EH (cell line): ENCODE measurements around the gene CPE.
"Not testable (repeated sequence)": the region's sequence is repeated elsewhere in the genome, so short reads cannot be mapped to it uniquely, and the experiment has no call there.

ENCODE experiments used
- DNase-seq: peaks from one replicate; pipeline ENCODE4 v3.0.0-alpha.2; 2015; ENCODE audit warnings: low read depth

Gene CPE

DNA sequence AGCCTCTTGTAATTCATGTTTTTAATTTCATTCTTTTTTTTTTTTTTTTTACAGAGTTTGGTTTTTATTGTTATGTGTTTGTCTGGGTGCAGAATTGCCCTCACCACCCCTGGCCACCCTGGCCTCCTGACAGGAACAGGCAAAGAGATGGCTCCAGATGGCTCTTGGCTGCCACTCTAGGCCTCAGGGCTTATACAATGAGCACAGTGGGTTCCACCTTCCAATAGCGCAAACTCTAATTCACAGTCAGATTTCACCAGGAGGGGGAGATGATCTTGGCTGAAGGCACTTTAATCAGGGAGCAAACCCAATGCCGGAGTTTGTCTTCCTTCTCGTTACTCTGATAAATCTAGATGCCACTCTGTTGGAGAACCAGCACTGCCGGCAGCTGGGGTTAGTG lies 24.8 kb downstream of the CPE start:
- DNase-seq = no peak

GRCh38 chr4:165404080-165404479 lies 25.3 kb downstream of the CPE start:
- DNase-seq = no peak

DNA sequence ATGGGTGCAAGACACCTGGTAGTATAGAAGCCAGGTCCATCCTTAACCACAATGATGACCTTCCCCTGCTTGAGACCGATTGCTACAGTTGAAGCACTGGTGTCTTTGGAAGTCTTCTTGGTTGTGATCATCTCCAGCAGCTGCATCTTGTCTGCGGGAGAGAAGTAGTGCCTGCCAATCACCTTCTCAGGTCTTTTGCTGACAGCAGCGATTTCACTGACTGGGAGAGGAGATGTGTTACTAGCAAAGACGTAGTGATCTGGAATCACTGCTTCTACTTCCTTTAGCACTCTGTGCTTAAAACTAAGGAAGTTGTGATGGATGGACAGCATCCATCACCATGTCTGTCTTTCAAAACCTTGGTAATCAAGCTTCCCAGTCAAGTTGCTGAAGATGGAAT lies 25.9 kb downstream of the CPE start:
- DNase-seq = no peak

DNA sequence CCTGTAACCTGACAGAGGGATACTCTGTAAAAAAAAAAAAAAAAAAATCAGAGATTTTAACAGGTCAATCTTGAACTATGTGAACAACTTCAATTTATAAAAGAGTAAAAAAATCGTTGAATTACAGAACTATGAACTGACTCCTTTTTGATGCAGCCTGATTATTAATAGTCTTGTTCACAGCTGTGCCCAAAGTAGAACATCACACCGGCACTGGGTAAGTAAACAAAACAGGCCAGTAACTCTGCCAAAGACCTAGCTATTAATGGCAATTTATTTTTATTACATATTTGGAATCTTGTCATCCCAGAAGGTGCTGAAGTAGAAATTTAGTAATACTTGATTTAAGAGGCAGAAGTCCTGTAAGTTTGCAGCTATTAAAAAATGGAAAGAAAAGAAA lies 31.4 kb downstream of the CPE start:
- DNase-seq = no peak

DNA sequence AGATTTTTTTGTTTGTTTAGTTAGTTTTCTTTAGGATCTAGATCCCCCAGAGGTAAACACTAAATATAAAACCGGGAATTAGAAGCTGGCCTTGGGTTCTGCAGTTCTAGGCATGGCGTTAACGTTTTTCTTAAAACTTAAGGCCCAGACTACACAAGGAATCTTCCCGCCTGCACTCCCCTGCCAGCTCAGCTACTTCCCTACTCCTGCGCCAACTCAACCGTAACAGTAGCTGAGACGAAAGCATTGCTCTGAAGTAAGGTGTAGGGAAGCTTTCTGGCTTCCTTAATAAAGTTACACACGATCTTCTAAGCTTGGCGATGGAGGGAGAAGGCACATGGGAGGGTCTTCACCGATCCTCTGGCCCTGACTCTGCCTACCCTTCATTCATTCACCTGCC lies 37.1 kb downstream of the CPE start:
- no peak for DNase-seq

- no peak for DNase-seq
Observed at GRCh38 chr4:165418073-165418472, 39.3 kb downstream of the CPE start.

DNA sequence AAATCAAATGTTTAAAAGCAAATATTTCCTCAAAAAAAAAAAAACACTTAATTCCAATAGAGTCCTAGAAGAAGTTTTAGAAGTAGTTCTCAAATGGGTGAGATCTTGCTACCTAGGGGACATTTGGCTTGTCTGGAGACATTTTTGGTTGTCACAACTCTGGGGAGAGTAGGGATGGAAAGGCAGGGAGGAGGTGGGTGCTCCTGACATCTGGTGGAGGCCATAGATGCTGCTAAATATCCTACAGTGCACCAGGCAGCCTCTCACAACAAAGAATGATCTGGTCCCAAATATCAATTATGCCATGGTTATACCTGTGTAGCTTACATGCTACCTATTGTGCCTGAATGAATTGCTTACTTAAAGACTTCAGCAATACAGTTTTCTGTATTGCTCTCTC lies 46.8 kb downstream of the CPE start:
- peak; percentile 1 for DNase-seq

GRCh38 chr4:165426331-165426730 lies 47.5 kb downstream of the CPE start:
- no peak for DNase-seq

DNA sequence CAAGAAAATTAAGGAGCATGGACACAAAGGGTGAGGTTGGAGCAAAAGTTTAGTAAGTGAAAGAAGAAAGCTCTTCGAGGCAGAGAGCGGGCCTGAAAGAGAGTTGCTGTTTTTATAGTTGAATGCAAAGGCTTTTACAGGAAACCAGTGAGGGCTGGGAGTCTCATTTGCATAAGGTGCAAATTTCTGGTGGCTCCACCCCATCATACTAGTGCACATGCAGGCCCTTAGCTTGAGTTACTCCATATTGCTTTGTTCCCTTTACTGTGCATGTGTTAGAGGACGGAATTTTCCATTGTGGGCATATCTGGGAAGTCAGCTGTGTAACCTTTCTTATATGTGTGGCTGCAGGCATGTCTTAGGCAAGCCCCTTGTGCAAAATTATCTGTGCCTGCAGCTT lies 48.0 kb downstream of the CPE start:
- DNase-seq = no peak

GRCh38 chr4:165428957-165429356 lies 50.1 kb downstream of the CPE start:
- no peak for DNase-seq

DNA sequence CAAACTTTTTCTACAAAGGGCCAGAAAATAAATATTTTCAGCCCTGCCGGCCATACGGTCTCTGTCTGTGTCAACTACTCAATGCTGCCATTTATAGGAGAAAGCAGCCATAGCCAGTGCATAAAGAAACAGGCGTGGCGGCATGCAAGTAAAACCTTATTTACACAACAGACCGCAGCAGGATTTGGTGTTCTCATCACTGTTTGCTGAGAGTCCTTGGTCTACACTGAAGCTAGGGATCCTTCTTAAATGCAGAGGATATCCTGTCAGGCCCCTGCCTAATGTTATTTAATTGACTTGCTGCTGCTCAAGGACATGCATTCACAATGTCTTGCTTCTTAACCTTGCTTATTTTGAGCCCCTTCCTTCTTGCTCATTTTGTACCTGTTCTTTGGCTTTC lies 54.7 kb downstream of the CPE start:
- no peak for DNase-seq

- no peak for DNase-seq
Observed at GRCh38 chr4:165437691-165438090, 58.9 kb downstream of the CPE start.

DNA sequence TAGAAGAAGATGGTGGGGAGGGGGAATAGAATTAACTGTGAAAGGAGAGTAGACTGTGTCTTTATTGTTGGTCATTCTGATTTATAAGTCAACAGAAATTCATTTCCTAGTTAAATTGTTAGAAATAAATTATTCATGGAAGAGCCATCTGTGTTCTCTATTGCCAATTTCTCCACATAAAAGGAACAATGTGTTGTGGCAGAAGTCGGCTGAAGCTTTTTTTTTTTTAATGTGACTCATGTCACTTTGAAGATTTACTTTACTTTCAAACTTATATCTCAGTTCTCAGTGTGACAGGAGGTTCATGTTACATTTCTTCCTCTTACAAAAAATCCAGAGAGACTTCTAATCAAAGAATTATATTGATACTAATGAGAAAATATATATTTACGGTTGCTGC lies 60.5 kb downstream of the CPE start:
- DNase-seq = no peak

- no peak for DNase-seq
Observed at GRCh38 chr4:165439981-165440380, 61.2 kb downstream of the CPE start.

- DNase-seq = peak; percentile 53
Observed at GRCh38 chr4:165440415-165441158, 61.8 kb downstream of the CPE start.

GRCh38 chr4:165443276-165443675 lies 64.5 kb downstream of the CPE start:
- DNase-seq = no peak

DNA sequence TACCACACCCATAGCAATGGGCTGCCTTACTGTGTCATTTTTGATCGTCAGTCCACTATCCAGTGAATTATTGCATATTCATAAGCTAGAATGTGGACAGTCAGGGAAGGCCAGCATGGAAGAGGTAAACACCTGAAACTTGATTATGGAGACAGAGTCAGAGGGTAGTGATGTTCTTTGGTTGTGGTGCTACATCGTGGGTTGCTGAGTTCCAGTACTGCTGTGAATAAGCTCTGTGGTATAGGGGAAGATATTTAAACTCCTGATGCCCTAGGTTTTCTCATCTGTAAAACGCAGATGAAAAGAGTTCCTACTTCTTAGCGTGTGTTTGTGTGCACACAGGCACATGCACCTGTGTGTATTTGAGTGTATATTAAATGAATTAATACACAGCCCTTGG lies 69.9 kb downstream of the CPE start:
- DNase-seq = no peak

DNA sequence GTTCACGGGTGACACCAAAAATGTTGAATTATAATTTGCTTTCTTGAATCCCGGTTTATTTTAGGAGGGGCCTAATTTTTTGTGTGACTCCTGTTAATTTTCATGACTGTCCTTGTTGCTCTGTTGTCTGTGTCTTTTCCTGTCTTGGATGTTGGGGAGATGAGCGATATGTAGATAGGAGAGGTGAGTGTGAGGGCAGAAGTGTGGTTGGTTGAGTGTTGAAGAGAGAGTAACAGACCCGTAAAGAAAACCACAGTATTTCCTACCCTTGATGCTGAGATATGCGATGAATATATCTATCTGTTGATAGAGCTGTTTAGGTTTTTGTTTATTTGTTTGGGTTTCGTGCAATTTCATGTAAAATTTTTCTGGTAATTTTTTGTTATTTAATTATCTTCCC lies 70.5 kb downstream of the CPE start:
- no peak for DNase-seq

DNA sequence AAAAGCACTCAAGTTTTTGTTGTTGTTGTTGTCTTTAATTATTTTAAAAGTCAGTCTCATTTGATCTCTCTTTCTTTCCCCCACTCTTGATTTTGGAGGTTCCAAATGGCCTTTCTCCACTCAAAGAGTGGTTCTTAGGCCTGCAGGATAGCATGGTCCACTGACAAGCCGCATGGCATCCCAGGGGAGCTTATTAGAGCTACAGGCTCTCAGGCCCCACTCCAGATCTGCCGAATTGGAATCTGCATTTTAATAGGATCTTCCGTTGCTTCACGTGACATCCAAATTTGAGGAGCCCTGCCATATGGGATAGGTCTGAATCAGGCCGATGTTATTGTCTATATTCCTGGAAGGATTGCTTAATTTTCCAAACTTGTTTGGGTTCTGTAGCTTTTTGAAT lies 72.1 kb downstream of the CPE start:
- DNase-seq = no peak

GRCh38 chr4:165453140-165453539 lies 74.3 kb downstream of the CPE start:
- not testable (repeated sequence) for DNase-seq

- DNase-seq = no peak
Observed at GRCh38 chr4:165454426-165454825, 75.6 kb downstream of the CPE start.

GRCh38 chr4:165457793-165458192 lies 79.0 kb downstream of the CPE start:
- DNase-seq = no peak

GRCh38 chr4:165458471-165458870 lies 79.7 kb downstream of the CPE start:
- no peak for DNase-seq

- peak; percentile 83 for DNase-seq
Observed at GRCh38 chr4:165461159-165461821, 82.5 kb downstream of the CPE start.
